ENCODE results near the gene PLAAT2. TPM values are rescaled to one million over a fixed set of nuclear protein-coding genes. Genes with fewer than 3 reads are reported as not detected.

The PLAAT2 gene
- total and polyA plus RNA-seq, 9 of the 15 experiments (the other 6 are each of a cell fraction or from before 2014, with no cell fraction given), result not detected

DNA sequence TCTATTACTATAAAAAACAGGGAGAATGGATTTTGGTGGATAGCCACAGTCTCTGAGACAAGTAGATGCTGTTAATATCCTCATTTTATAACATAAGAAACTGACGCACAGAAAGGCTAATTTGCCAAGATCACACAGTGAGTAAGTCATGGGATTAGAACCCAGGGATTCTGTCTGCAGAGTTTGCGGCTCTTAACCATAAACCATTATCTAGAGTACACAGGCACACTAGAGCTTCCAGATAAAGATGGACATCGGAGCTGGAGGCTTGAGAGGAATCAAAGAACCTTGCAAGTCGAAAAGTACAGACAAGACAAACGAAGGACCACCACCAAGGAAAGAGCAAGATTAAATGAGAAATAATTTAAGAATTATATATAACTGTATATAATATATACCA lies 46.0 kb downstream of the PLAAT2 start (continued):
- TF ChIP-seq SRSF3 (IDR thresholded peaks at IDR 0.05; ENCODE audit: insufficient read depth, low read length), result no peak
- no peak for TF ChIP-seq PCBP2 (IDR thresholded peaks at IDR 0.05; ENCODE audit: low read depth, low read length, poor library complexity, severe bottlenecking)
- TF ChIP-seq HNRNPH1 (optimal IDR thresholded peaks at IDR 0.05; ENCODE audit: low read depth, low read length), result no peak
- TF ChIP-seq, protein P1, sequence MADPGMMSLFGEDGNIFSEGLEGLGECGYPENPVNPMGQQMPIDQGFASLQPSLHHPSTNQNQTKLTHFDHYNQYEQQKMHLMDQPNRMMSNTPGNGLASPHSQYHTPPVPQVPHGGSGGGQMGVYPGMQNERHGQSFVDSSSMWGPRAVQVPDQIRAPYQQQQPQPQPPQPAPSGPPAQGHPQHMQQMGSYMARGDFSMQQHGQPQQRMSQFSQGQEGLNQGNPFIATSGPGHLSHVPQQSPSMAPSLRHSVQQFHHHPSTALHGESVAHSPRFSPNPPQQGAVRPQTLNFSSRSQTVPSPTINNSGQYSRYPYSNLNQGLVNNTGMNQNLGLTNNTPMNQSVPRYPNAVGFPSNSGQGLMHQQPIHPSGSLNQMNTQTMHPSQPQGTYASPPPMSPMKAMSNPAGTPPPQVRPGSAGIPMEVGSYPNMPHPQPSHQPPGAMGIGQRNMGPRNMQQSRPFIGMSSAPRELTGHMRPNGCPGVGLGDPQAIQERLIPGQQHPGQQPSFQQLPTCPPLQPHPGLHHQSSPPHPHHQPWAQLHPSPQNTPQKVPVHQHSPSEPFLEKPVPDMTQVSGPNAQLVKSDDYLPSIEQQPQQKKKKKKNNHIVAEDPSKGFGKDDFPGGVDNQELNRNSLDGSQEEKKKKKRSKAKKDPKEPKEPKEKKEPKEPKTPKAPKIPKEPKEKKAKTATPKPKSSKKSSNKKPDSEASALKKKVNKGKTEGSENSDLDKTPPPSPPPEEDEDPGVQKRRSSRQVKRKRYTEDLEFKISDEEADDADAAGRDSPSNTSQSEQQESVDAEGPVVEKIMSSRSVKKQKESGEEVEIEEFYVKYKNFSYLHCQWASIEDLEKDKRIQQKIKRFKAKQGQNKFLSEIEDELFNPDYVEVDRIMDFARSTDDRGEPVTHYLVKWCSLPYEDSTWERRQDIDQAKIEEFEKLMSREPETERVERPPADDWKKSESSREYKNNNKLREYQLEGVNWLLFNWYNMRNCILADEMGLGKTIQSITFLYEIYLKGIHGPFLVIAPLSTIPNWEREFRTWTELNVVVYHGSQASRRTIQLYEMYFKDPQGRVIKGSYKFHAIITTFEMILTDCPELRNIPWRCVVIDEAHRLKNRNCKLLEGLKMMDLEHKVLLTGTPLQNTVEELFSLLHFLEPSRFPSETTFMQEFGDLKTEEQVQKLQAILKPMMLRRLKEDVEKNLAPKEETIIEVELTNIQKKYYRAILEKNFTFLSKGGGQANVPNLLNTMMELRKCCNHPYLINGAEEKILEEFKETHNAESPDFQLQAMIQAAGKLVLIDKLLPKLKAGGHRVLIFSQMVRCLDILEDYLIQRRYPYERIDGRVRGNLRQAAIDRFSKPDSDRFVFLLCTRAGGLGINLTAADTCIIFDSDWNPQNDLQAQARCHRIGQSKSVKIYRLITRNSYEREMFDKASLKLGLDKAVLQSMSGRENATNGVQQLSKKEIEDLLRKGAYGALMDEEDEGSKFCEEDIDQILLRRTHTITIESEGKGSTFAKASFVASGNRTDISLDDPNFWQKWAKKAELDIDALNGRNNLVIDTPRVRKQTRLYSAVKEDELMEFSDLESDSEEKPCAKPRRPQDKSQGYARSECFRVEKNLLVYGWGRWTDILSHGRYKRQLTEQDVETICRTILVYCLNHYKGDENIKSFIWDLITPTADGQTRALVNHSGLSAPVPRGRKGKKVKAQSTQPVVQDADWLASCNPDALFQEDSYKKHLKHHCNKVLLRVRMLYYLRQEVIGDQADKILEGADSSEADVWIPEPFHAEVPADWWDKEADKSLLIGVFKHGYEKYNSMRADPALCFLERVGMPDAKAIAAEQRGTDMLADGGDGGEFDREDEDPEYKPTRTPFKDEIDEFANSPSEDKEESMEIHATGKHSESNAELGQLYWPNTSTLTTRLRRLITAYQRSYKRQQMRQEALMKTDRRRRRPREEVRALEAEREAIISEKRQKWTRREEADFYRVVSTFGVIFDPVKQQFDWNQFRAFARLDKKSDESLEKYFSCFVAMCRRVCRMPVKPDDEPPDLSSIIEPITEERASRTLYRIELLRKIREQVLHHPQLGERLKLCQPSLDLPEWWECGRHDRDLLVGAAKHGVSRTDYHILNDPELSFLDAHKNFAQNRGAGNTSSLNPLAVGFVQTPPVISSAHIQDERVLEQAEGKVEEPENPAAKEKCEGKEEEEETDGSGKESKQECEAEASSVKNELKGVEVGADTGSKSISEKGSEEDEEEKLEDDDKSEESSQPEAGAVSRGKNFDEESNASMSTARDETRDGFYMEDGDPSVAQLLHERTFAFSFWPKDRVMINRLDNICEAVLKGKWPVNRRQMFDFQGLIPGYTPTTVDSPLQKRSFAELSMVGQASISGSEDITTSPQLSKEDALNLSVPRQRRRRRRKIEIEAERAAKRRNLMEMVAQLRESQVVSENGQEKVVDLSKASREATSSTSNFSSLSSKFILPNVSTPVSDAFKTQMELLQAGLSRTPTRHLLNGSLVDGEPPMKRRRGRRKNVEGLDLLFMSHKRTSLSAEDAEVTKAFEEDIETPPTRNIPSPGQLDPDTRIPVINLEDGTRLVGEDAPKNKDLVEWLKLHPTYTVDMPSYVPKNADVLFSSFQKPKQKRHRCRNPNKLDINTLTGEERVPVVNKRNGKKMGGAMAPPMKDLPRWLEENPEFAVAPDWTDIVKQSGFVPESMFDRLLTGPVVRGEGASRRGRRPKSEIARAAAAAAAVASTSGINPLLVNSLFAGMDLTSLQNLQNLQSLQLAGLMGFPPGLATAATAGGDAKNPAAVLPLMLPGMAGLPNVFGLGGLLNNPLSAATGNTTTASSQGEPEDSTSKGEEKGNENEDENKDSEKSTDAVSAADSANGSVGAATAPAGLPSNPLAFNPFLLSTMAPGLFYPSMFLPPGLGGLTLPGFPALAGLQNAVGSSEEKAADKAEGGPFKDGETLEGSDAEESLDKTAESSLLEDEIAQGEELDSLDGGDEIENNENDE (IDR thresholded peaks at IDR 0.05; ENCODE audit: low read depth, low read length), result no peak
- TF ChIP-seq MAFG (tag; conservative IDR thresholded peaks at IDR 0.05), result no peak
- peak; percentile 64 for TF ChIP-seq HNRNPLL (IDR thresholded peaks at IDR 0.05; ENCODE audit: low read depth, low read length, poor library complexity, severe bottlenecking)
- TF ChIP-seq GATAD2B (IDR thresholded peaks at IDR 0.05; ENCODE audit: borderline replicate concordance), result no peak; the same call in 1 of the 2 replicates
- TF ChIP-seq ZNF436 (CRISPR knock-in tag; IDR thresholded peaks at IDR 0.05), result no peak
- no peak for TF ChIP-seq ZNF217 (CRISPR knock-in tag; IDR thresholded peaks at IDR 0.05)
- TF ChIP-seq ARHGAP35 (IDR thresholded peaks at IDR 0.05; ENCODE audit: partially characterized antibody), result no peak
- no peak for TF ChIP-seq SUPT5H (IDR thresholded peaks at IDR 0.05)
- TF ChIP-seq FOXA1 (IDR thresholded peaks at IDR 0.05; ENCODE audit: borderline replicate concordance), result no peak
- TF ChIP-seq DACH1 (IDR thresholded peaks at IDR 0.05; ENCODE audit: partially characterized antibody), result no peak
- no peak for TF ChIP-seq EHMT2 (IDR thresholded peaks at IDR 0.05)
- TF ChIP-seq ZNF778 (CRISPR knock-in tag; IDR thresholded peaks at IDR 0.05), result no peak
- no peak for TF ChIP-seq ZNF354B (CRISPR knock-in tag; IDR thresholded peaks at IDR 0.05)
- TF ChIP-seq KDM2B (CRISPR knock-in tag; IDR thresholded peaks at IDR 0.05), result no peak
- peak; percentile 96 for TF ChIP-seq TEAD4 (IDR thresholded peaks at IDR 0.05; ENCODE audit: low read length)
- no peak for TF ChIP-seq TEAD4 (CRISPR knock-in tag; IDR thresholded peaks at IDR 0.05; ENCODE audit: borderline replicate concordance)

Data from K562 (cell line).